AG04449 (cell line): ENCODE data around the gene CACNA1A.
"Not testable (repeated sequence)": the region's sequence is repeated elsewhere in the genome, so short reads cannot be mapped to it uniquely, and the experiment has no call there.

Source experiments
- CTCF ChIA-PET: fragments of 350-600 bp; formaldehyde crosslinking; extraction: SDS; loops from one replicate; lab custom pipeline; 2021; ENCODE audit warnings: antibody characterized with exemption; lab: Yijun Ruan, JAX
- POLR2A ChIA-PET: fragments of 400-600, 350-600 bp; formaldehyde crosslinking; extraction: SDS; loops from one replicate; lab custom pipeline; 2020; ENCODE audit warnings: antibody characterized with exemption, inconsistent platforms; lab: Yijun Ruan, JAX
- DNase-seq: peaks from one replicate; pipeline ENCODE4 v3.0.0-alpha.2; 2010; ENCODE audit warnings: low read depth, low spot score
- H3K4me3 ChIP-seq: 2 replicates; pipeline ENCODE4 v1.5.1; 2011; ENCODE audit warnings: low read depth, mild to moderate bottlenecking, control low read depth, low read length
- CTCF ChIP-seq: IDR thresholded peaks from one replicate; pipeline ENCODE4 v1.5.1; 2011; ENCODE audit warnings: mild to moderate bottlenecking, moderate library complexity, low read length, control low read depth, inconsistent platforms; ENCODE audit not compliant: insufficient read depth; ENCODE audit errors: missing control alignments

CACNA1A gene

GRCh38 chr19:13181747-13182388 lies 324.4 kb downstream of the CACNA1A start:
- no peak overlapping the region for H3K4me3 ChIP-seq
- no peak for DNase-seq
- CTCF ChIA-PET = interaction anchor here (1.1 to 5.3 kb wide), 7 partner anchors 8 to 217 kb away, joined by 3 to 57 read pairs (median 4); partner anchors contain the start of gene NACC1
- POLR2A ChIA-PET = interaction anchor here (0.6 to 1.4 kb wide), 5 partner anchors 15 to 1126 kb away, joined by 3 to 7 read pairs (median 3); no protein-coding TSS in a partner anchor
- TF ChIP-seq CTCF = no peak

DNA sequence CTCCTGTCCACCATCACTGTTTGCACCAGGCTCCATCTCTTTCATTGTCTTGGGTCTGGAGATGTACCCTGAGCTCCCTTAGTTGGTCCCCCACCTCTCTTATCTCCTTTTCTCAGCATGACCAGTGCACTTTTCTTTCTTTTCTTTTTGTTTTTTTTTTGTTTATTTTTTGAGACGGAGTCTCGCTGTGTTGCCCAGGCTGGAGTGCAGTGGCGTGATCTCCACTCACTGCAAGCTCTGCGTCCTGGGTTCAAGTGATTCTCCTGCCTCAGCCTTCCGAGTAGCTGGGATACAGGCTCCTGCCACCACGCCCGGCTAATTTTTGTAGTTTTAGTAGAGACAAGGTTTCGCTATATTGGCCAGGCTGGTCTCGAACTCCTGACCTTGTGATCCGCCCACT lies 328.0 kb downstream of the CACNA1A start:
- POLR2A ChIA-PET, DNase-seq, H3K4me3 ChIP-seq: not testable (repeated sequence)
- CTCF ChIA-PET = interaction anchor here (1.7 kb wide), 1 partner anchor 16 kb away, joined by 8 read pairs; no protein-coding TSS in a partner anchor

GRCh38 chr19:13177584-13177983 lies 328.7 kb downstream of the CACNA1A start:
- not testable (repeated sequence) for H3K4me3 ChIP-seq, DNase-seq
- ChIA-PET CTCF (interaction anchor here (1.5 to 1.7 kb wide), 2 partner anchors 17 kb away, joined by 5 to 8 read pairs; no protein-coding TSS in a partner anchor), POLR2A (interaction anchor here (0.8 to 1.7 kb wide), 2 partner anchors 14 to 57 kb away, joined by 3 to 5 read pairs; no protein-coding TSS in a partner anchor)

DNA sequence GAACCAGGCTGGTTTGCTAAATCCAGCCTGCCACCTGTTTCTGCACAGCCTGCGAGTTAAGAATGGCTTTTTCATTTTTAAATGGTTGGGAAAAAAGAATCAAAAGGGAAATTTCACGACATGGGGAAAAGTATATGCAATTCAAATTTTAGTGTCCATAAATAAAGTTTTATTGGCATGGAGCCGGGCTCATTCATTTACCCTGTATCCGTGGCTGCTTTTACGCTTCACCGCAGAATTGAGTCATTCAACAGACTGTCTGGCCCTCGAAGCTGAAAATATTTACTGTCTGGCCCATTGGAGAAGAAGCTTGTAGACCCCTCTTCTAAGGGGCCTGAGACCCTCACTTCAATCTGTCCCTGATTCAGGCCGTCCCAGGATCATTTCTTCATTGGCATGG lies 329.9 kb downstream of the CACNA1A start:
- no peak for DNase-seq
- no peak overlapping the region for H3K4me3 ChIP-seq
- ChIA-PET CTCF (interaction anchor here (1.1 to 1.5 kb wide), 2 partner anchors 14 to 18 kb away, joined by 5 to 6 read pairs; no protein-coding TSS in a partner anchor), POLR2A (interaction anchor here (1.7 kb wide), 1 partner anchor 12 kb away, joined by 5 read pairs; no protein-coding TSS in a partner anchor)
- no peak for TF ChIP-seq CTCF

- CTCF ChIA-PET = interaction anchor here (1.0 kb wide), 1 partner anchor 9 kb away, joined by 3 read pairs; no protein-coding TSS in a partner anchor
- DNase-seq = no peak
- POLR2A ChIA-PET = interaction anchor here (0.7 kb wide), 1 partner anchor 18 kb away, joined by 4 read pairs; no protein-coding TSS in a partner anchor
- H3K4me3 ChIP-seq = no peak overlapping the region
- no peak for TF ChIP-seq CTCF
These were observed 333.0 kb downstream of the CACNA1A start for GRCh38 chr19:13173139-13173737.

DNA sequence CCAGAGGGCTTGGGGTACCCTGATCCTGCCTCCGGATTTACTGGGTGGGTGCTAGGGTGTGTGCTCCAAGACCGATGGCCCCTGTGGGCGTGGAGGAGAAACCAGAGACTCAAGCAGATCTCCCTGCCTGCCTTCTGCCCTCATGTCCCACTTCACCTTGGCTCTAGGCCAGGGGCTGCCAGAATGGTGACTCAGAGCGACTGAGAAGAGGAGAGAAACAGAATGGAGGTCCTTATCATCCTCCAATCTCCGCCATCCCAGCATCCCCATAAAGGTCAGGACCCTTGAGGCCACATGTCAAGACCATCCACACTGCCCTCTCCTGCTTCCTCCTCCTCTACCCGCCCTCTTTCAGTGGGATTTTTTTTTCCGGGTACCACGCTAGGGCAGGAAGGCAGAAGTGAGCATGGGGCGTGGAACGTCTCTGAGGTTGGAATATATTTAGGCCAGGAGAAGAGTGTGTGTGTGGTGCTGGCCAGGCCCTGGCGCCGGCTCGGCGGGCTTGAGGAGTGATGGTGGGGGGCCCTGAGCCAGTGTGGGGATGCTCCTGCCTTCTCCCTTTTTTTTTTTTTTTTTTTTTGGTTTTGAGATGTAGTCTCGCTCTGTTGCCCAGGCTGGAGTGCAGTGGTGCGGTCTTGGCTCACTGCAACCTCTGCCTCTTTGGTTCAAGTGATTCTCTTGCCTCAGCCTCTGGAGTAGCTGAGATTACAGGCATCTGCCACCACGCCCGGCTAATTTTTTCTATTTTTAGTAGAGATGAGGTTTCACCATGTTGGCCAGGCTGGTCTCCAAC lies 333.7 kb downstream of the CACNA1A start:
- ChIA-PET CTCF (no interaction called here), POLR2A (no interaction called here)
- no peak overlapping the region for H3K4me3 ChIP-seq
- no peak for DNase-seq
- TF ChIP-seq CTCF = no peak
